SK-N-SH (cell line): ENCODE measurements around the gene BEGAIN. TPM values are rescaled to one million over a fixed set of nuclear protein-coding genes. Genes with fewer than 3 reads are reported as not detected.
A peak's percentile ranks its signal among the peaks of the same experiment; 100 is the strongest.

Source experiments
- CTCF ChIA-PET: fragments of 300-600, 350-600 bp; formaldehyde crosslinking; extraction: SDS; loops from one replicate; lab custom pipeline; 2021; lab: Yijun Ruan, JAX
- POLR2A ChIA-PET: fragments of 350-600 bp; sonication (Branson Sonifier 250); formaldehyde crosslinking; extraction: SDS; loops from one replicate; lab custom pipeline; 2020; ENCODE audit warnings: antibody characterized with exemption, inconsistent platforms; lab: Yijun Ruan, JAX
- DNase-seq: peaks from one replicate; pipeline ENCODE4 v3.0.0; 2012
- H2AFZ ChIP-seq: fragments of 200-600 bp; sonication (generic); 2 replicates; pipeline ENCODE4 v1.8.1; 2016; ENCODE audit warnings: antibody characterized with exemption, mild to moderate bottlenecking, low read depth
- H3F3A ChIP-seq: fragments of 200-600 bp; sonication (generic); replicated peaks from 2 replicates; pipeline ENCODE3; 2016; ENCODE audit warnings: antibody characterized with exemption, mild to moderate bottlenecking; ENCODE audit not compliant: insufficient read depth
- H3K27ac ChIP-seq, 2 experiments: fragments of 200-500 bp in 1 of 2; fragments of 200-600 bp in 1 of 2; sonication (Bioruptor generic) in 1 of 2; sonication (generic), shearing (Covaris generic) in 1 of 2; 2 replicates each; pipeline versions ENCODE4 v1.5.1 to v1.6.1; 2014 to 2016; ENCODE audit warnings: low read depth in 2 of 2, inconsistent platforms in 1 of 2, low read length in 1 of 2, mild to moderate bottlenecking in 1 of 2, mixed read lengths in 1 of 2
- H3K27me3 ChIP-seq: fragments of 200-600 bp; sonication (generic), shearing (Covaris generic); 2 replicates; pipeline ENCODE4 v1.6.1; 2016; ENCODE audit warnings: mixed run types; ENCODE audit not compliant: insufficient read depth
- H3K36me3 ChIP-seq, 2 experiments: fragments of 200-500 bp in 1 of 2; fragments of 200-600 bp in 1 of 2; sonication (Bioruptor generic) in 1 of 2; sonication (generic) in 1 of 2; replicated peaks in 1 of 2; 2 replicates each; pipeline versions ENCODE3 to v1.5.1; 2014 to 2016; ENCODE audit warnings: low read length in 1 of 2, mild to moderate bottlenecking in 1 of 2; ENCODE audit not compliant: insufficient read depth in 2 of 2, control insufficient read depth in 1 of 2
- H3K4me1 ChIP-seq, 2 experiments: fragments of 200-500 bp in 1 of 2; fragments of 200-600 bp in 1 of 2; sonication (Bioruptor generic) in 1 of 2; sonication (generic), shearing (Covaris generic) in 1 of 2; 2 replicates each; pipeline versions ENCODE4 v1.5.1 to v1.6.1; 2014 to 2016; ENCODE audit warnings: low read depth in 1 of 2, low read length in 1 of 2, mixed run types in 1 of 2; ENCODE audit not compliant: insufficient read depth in 2 of 2, control insufficient read depth in 1 of 2
- H3K4me2 ChIP-seq: fragments of 200-600 bp; sonication (generic), shearing (Covaris generic); 2 replicates; pipeline ENCODE4 v1.6.1; 2017; ENCODE audit warnings: mixed run types
- H3K4me3 ChIP-seq, 2 experiments: fragments of 200-500 bp in 1 of 2; fragments of 200-600 bp in 1 of 2; sonication (Bioruptor generic) in 1 of 2; sonication (generic), shearing (Covaris generic) in 1 of 2; 2 replicates each; pipeline versions ENCODE4 v1.5.1 to v1.8.1; 2014 to 2016; ENCODE audit warnings: low read depth in 2 of 2, inconsistent platforms in 1 of 2, low read length in 1 of 2, mild to moderate bottlenecking in 1 of 2, mixed read lengths in 1 of 2, moderate library complexity in 1 of 2
- H3K79me2 ChIP-seq: fragments of 200-600 bp; sonication (generic); 2 replicates; pipeline ENCODE4 v1.8.1; 2017; ENCODE audit warnings: mild to moderate bottlenecking; ENCODE audit not compliant: insufficient read depth
- H3K9ac ChIP-seq: fragments of 200-600 bp; sonication (generic); 2 replicates; pipeline ENCODE4 v1.6.1; 2017; ENCODE audit warnings: mixed run types
- H3K9me2 ChIP-seq: fragments of 200-600 bp; sonication (generic); 2 replicates; pipeline ENCODE4 v1.6.1; 2017; ENCODE audit warnings: mixed run types
- H3K9me3 ChIP-seq: fragments of 200-600 bp; sonication (generic); 2 replicates; pipeline ENCODE4 v1.6.1; 2017; ENCODE audit warnings: mixed run types, mild to moderate bottlenecking, moderate library complexity
- H4K20me1 ChIP-seq: fragments of 200-600 bp; sonication (generic); 2 replicates; pipeline ENCODE4 v1.6.1; 2017; ENCODE audit warnings: mild to moderate bottlenecking, mixed run types; ENCODE audit not compliant: insufficient read depth
- CHD2 ChIP-seq: fragments of 150-350 bp; IDR thresholded peaks from 2 replicates; pipeline ENCODE4 v1.6.1; 2018; ENCODE audit warnings: low read length; ENCODE audit not compliant: partially characterized antibody
- CTCF ChIP-seq: fragments of 200-600 bp; sonication (generic); IDR thresholded peaks from 2 replicates; pipeline ENCODE4 v1.6.1; 2017; ENCODE audit warnings: antibody characterized with exemption, mild to moderate bottlenecking, moderate library complexity
- EP300 ChIP-seq, 2 experiments: IDR thresholded peaks; 2 replicates each; pipeline versions ENCODE4 v1.4.0 to v1.6.1; 2012; ENCODE audit warnings: borderline replicate concordance in 1 of 2, low read depth in 1 of 2, low read length in 1 of 2
- EZH2phosphoT487 ChIP-seq: fragments of 200-600 bp; sonication (generic); IDR thresholded peaks from 2 replicates; pipeline ENCODE4 v1.6.1; 2017; ENCODE audit warnings: low read depth, mixed run types, mild to moderate bottlenecking, antibody characterized with exemption, moderate library complexity, borderline replicate concordance
- FOXM1 ChIP-seq: IDR thresholded peaks from 2 replicates; pipeline ENCODE4 v1.4.0; 2012; ENCODE audit warnings: low read depth, mild to moderate bottlenecking
- GATA2 ChIP-seq: sonication (generic); formaldehyde crosslinking; IDR thresholded peaks from 2 replicates; pipeline ENCODE4 v1.5.0; 2020; ENCODE audit warnings: mild to moderate bottlenecking, missing genetic modification reagents
- IRF3 ChIP-seq: fragments of 150-350 bp; IDR thresholded peaks from 2 replicates; pipeline ENCODE4 v1.6.1; 2016; ENCODE audit warnings: mild to moderate bottlenecking, low read depth, low read length
- JUND ChIP-seq: IDR thresholded peaks from 2 replicates; pipeline ENCODE4 v1.4.0; 2012
- MXI1 ChIP-seq: IDR thresholded peaks from 2 replicates; pipeline ENCODE4 v1.6.1; 2012; ENCODE audit warnings: mild to moderate bottlenecking, low read depth, low read length, improper control_type of control experiment
- RAD21 ChIP-seq: IDR thresholded peaks from 2 replicates; pipeline ENCODE4 v1.6.1; 2012; ENCODE audit warnings: mild to moderate bottlenecking, low read length
- RCOR1 ChIP-seq: fragments of 150-350 bp; IDR thresholded peaks from 2 replicates; pipeline ENCODE4 v1.6.1; 2017; ENCODE audit warnings: antibody characterized with exemption, low read length
- RFX5 ChIP-seq: IDR thresholded peaks from 2 replicates; pipeline ENCODE4 v1.6.1; 2012; ENCODE audit warnings: mild to moderate bottlenecking, improper control_type of control experiment, low read length
- SMC3 ChIP-seq: IDR thresholded peaks from 2 replicates; pipeline ENCODE4 v1.6.1; 2012; ENCODE audit warnings: low read depth, low read length, improper control_type of control experiment
- TAF1 ChIP-seq: IDR thresholded peaks from 2 replicates; pipeline ENCODE4 v1.6.1; 2012; ENCODE audit warnings: low read depth, mild to moderate bottlenecking, low read length, moderate library complexity, borderline replicate concordance
- TEAD4 ChIP-seq: IDR thresholded peaks from 2 replicates; pipeline ENCODE4 v1.4.0; 2012; ENCODE audit warnings: mild to moderate bottlenecking, borderline replicate concordance; ENCODE audit not compliant: insufficient read depth
- WGBS: methylation state at CpG from one replicate; pipeline ENCODE4 v1.1.6; 2017; ENCODE audit warnings: low lambda C conversion rate; 5-methylcytosine and 5-hydroxymethylcytosine counted together
- polyA plus RNA-seq, 3 experiments: library from polyadenylated mRNA; depleted of rRNA; stranded (reverse); fragments of >200 nt; gene quantifications; 2 replicates each; pipeline ENCODE4 v1.2.3, GENCODE V29; 2012
- TF ChIP-seq, protein P1 (sequence below): IDR thresholded peaks from 2 replicates; pipeline ENCODE4; 2012
- TF ChIP-seq, protein P2 (sequence below): IDR thresholded peaks from 2 replicates; pipeline ENCODE4 v1.4.0; 2012; ENCODE audit warnings: low read depth, borderline replicate concordance
- TF ChIP-seq, protein P3 (sequence below): IDR thresholded peaks from 2 replicates; pipeline ENCODE4 v1.4.0; 2012; ENCODE audit warnings: low read depth
- TF ChIP-seq, protein P4 (sequence below): fragments of 150-350 bp; IDR thresholded peaks from 2 replicates; pipeline ENCODE4 v1.6.1; 2017; ENCODE audit warnings: antibody characterized with exemption, low read length, low read depth, borderline replicate concordance

BEGAIN gene
- polyA plus RNA-seq, 1 of the 3 experiments (the other 2 are of a cell fraction), result 4.2 TPM

GRCh38 chr14:100548939-100549338 is 38.3 kb downstream of the BEGAIN start:
- WGBS, result 78% methylated on average over 15 of the region's 15 CpGs

GRCh38 chr14:100548295-100548655 is 38.9 kb downstream of the BEGAIN start:
- 78% methylated on average over 4 of the region's 5 CpGs for WGBS
- Histone ChIP-seq H3K4me3 (no peak overlapping the region), H3K27ac (no peak overlapping the region; a peak in 1 of 4 replicates), H3K27me3 (no peaks in the 10 kb centered on the region), H3K36me3 (peaks cover 0 to 6% of the 10 kb centered on the region in 2 experiments), H3K9ac (no peak overlapping the region), H2AFZ (no peak overlapping the region), H3F3A (no peaks in the 10 kb centered on the region), H3K4me2 (no peak overlapping the region), H3K4me1 (peaks cover 0 to 61% of the 10 kb centered on the region in 2 experiments; a peak in 1 of 4 replicates), H3K9me2 (no peaks in the 10 kb centered on the region), H3K9me3 (no peaks in the 10 kb centered on the region), H3K79me2 (no peaks in the 10 kb centered on the region), H4K20me1 (no peaks in the 10 kb centered on the region)
- CTCF ChIA-PET, result interaction anchor here (1.2 to 1.9 kb wide), 2 partner anchors 8 to 108 kb away, joined by 3 to 13 read pairs; no protein-coding TSS in a partner anchor
- POLR2A ChIA-PET, result interaction anchor here (1.1 kb wide), 2 partner anchors 21 to 1015 kb away, joined by 3 read pairs; no protein-coding TSS in a partner anchor
- no peak for DNase-seq
- no peak for TF ChIP-seq CTCF
- TF ChIP-seq, protein P1, sequence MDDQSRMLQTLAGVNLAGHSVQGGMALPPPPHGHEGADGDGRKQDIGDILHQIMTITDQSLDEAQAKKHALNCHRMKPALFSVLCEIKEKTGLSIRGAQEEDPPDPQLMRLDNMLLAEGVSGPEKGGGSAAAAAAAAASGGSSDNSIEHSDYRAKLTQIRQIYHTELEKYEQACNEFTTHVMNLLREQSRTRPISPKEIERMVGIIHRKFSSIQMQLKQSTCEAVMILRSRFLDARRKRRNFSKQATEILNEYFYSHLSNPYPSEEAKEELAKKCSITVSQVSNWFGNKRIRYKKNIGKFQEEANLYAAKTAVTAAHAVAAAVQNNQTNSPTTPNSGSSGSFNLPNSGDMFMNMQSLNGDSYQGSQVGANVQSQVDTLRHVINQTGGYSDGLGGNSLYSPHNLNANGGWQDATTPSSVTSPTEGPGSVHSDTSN, result no peak
- TF ChIP-seq, protein P2, sequence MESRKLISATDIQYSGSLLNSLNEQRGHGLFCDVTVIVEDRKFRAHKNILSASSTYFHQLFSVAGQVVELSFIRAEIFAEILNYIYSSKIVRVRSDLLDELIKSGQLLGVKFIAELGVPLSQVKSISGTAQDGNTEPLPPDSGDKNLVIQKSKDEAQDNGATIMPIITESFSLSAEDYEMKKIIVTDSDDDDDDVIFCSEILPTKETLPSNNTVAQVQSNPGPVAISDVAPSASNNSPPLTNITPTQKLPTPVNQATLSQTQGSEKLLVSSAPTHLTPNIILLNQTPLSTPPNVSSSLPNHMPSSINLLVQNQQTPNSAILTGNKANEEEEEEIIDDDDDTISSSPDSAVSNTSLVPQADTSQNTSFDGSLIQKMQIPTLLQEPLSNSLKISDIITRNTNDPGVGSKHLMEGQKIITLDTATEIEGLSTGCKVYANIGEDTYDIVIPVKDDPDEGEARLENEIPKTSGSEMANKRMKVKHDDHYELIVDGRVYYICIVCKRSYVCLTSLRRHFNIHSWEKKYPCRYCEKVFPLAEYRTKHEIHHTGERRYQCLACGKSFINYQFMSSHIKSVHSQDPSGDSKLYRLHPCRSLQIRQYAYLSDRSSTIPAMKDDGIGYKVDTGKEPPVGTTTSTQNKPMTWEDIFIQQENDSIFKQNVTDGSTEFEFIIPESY, result no peak
- TF ChIP-seq FOXM1, result no peak
- TF ChIP-seq GATA2 (CRISPR knock-in tag), result no peak
- TF ChIP-seq, protein P3, sequence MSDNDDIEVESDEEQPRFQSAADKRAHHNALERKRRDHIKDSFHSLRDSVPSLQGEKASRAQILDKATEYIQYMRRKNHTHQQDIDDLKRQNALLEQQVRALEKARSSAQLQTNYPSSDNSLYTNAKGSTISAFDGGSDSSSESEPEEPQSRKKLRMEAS, result no peak
- TF ChIP-seq SMC3, result no peak
- no peak for TF ChIP-seq TEAD4
- TF ChIP-seq RAD21, result no peak

More at GRCh38 chr14:100548939-100549338, 38.3 kb downstream of the BEGAIN start:
- no peak for DNase-seq
- CTCF ChIA-PET, result interaction anchor here (1.0 to 1.9 kb wide), 3 partner anchors 9 to 165 kb away, joined by 3 to 13 read pairs (median 5); no protein-coding TSS in a partner anchor
- peak overlapping the region in 1 of 2 experiments; percentile 73; a peak in 1 of 4 replicates for H3K27ac ChIP-seq
- no peaks in the 10 kb centered on the region for H3K79me2 ChIP-seq
- H3K36me3 ChIP-seq, result peaks cover 0 to 4% of the 10 kb centered on the region in 2 experiments
- H3K4me2 ChIP-seq, result no peak overlapping the region
- H3K27me3 ChIP-seq, result no peaks in the 10 kb centered on the region
- H3F3A ChIP-seq, result no peaks in the 10 kb centered on the region
- no peaks in the 10 kb centered on the region for H4K20me1 ChIP-seq
- no peak overlapping the region for H3K9ac ChIP-seq
- TF ChIP-seq EP300 (IDR thresholded peaks at IDR 0.05; ENCODE audit: borderline replicate concordance in 1 of 2, low read depth in 1 of 2, low read length in 1 of 2), result no peak
- TF ChIP-seq RFX5, result no peak
- no peak for TF ChIP-seq TEAD4
- no peak for TF ChIP-seq JUND
- no peak for TF ChIP-seq GATA2 (CRISPR knock-in tag)
- TF ChIP-seq, protein P4, sequence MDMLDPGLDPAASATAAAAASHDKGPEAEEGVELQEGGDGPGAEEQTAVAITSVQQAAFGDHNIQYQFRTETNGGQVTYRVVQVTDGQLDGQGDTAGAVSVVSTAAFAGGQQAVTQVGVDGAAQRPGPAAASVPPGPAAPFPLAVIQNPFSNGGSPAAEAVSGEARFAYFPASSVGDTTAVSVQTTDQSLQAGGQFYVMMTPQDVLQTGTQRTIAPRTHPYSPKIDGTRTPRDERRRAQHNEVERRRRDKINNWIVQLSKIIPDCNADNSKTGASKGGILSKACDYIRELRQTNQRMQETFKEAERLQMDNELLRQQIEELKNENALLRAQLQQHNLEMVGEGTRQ, result no peak
- TF ChIP-seq TAF1, result no peak
- no peak for TF ChIP-seq RCOR1
- TF ChIP-seq CHD2, result no peak
- TF ChIP-seq, protein P1, result no peak
- TF ChIP-seq IRF3, result no peak
- no peak for TF ChIP-seq EZH2phosphoT487
- TF ChIP-seq MXI1, result no peak
- TF ChIP-seq, all 33 proteins: peak for 0
- Histone ChIP-seq H2AFZ (no peak overlapping the region), H3K9me3 (no peaks in the 10 kb centered on the region), H3K4me3 (no peak overlapping the region), H3K9me2 (no peaks in the 10 kb centered on the region), H3K4me1 (peaks cover 0 to 60% of the 10 kb centered on the region in 2 experiments; a peak in 1 of 4 replicates)
- POLR2A ChIA-PET, result interaction anchor here (1.1 kb wide), 2 partner anchors 21 to 1015 kb away, joined by 3 read pairs; no protein-coding TSS in a partner anchor
